ENCODE results near the gene MAPKAPK3. TPM values are rescaled to one million over a fixed set of nuclear protein-coding genes. Genes with fewer than 3 reads are reported as not detected.
A peak's percentile ranks its signal among the peaks of the same experiment; 100 is the strongest.

The MAPKAPK3 gene
- total and polyA plus RNA-seq, 2 of the 8 experiments (the other 6 are each of a cell fraction or from before 2014, with no cell fraction given) = 65.4 to 99.8 TPM

- TF ChIP-seq CTCF (IDR thresholded peaks at IDR 0.05; ENCODE audit: control extremely low read depth in 1 of 3, insufficient read depth in 1 of 3, low read depth in 1 of 3, low read length in 3 of 3) (peak in 2 of 3 experiments; percentile 63 to 81; a peak in 3 of 4 replicates), MAFK (IDR thresholded peaks at IDR 0.05; ENCODE audit: low read depth, low read length) (no peak), ZNF274 (IDR thresholded peaks at IDR 0.05; ENCODE audit: borderline replicate concordance, extremely low read depth, low read length) (no peak), BACH1 (IDR thresholded peaks at IDR 0.05; ENCODE audit: low read length) (0 out of 2 replicates have a peak, but pooled peaks have one; percentile 16), SIX5 (IDR thresholded peaks at IDR 0.05; ENCODE audit: low read depth, low read length) (no peak), RAD21 (IDR thresholded peaks at IDR 0.05 in 1 of 2, conservative IDR thresholded peaks at IDR 0.05 in 1 of 2; ENCODE audit: low read depth in 2 of 2, low read length in 2 of 2) (peak; percentile 30 to 46; a peak in 2 of 4 replicates), GTF2F1 (IDR thresholded peaks at IDR 0.05; ENCODE audit: borderline replicate concordance, low read depth, low read length) (no peak), CBX8 (IDR thresholded peaks at IDR 0.05; ENCODE audit: borderline replicate concordance, low read depth, low read length) (no peak), POLR2AphosphoS5 (IDR thresholded peaks at IDR 0.05; ENCODE audit: low read depth, low read length) (no peak), SP2 (IDR thresholded peaks at IDR 0.05; ENCODE audit: low read length) (no peak), MAX (IDR thresholded peaks at IDR 0.05) (peak; percentile 90)
Observed at GRCh38 chr3:50611464-50612233, 5.3 kb upstream of the MAPKAPK3 start, which contains the start of gene CISH (continued).
